IPS-11a (cell line): Measurements from ENCODE around the gene LYPD1.

Experiments used
- H3K4me3 ChIP-seq: one replicate; pipeline ENCODE4 v1.5.1; 2013; ENCODE audit warnings: low read depth, low read length, control low read depth

The LYPD1 gene

DNA sequence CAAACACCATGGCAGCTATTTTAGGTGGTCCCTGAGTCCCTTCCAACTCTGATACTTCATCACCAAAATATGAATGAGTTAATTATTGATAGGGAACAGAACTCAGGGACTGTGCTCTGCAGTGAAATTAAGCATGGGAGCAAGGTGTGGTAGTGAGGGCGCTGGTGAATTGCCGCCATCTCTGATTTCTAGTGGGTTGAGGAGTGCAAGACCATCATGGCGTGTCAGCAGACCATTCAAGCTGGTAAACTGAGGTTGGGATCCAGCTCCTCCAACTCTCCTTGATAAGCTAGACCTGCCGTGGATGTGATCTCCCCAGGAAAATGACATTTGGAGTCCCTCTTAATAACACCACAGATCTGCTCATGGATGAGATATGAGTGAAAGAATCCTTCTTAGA, 70.4 kb downstream of the LYPD1 start:
- no peak overlapping the region for H3K4me3 ChIP-seq

DNA sequence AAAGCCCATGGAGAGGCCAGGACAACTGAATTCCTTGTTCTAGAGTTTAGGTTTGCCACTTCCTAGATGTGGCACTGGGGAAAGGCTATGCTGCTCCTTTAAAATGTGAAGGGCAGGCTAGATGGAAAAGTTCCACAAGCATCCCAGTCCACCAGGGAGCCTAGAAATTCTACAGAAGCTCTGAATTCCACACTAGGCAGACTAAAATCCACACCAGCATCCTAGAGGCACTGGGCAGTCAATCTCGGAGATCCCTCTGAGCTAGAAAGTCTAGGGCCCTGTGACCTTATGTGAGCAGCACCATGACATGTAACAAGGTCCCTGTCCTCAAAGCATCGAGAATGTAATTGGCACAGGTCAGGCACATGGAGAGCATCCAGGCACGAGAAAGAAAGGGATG, 71.5 kb downstream of the LYPD1 start:
- H3K4me3 ChIP-seq, result no peak overlapping the region

DNA sequence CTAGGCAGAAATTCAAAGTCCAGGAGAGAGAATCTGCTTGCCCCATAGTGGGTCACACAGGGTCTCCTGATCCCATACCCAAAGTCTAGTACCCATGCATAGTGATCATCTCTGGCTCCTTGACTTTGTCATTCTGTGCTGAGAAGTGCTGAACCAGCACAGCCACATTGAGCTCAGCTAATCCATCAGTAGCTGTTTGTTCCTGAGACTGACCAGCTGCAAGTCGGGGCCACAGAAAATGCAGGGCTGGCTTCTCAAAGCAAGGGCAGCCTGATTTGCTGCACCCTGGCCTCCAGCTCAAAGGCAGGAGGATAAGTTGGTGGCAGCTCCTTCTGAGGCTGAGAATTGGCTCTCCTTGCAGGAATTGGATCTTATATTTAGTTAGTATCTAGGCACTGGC, 72.2 kb downstream of the LYPD1 start:
- no peak overlapping the region for H3K4me3 ChIP-seq

DNA sequence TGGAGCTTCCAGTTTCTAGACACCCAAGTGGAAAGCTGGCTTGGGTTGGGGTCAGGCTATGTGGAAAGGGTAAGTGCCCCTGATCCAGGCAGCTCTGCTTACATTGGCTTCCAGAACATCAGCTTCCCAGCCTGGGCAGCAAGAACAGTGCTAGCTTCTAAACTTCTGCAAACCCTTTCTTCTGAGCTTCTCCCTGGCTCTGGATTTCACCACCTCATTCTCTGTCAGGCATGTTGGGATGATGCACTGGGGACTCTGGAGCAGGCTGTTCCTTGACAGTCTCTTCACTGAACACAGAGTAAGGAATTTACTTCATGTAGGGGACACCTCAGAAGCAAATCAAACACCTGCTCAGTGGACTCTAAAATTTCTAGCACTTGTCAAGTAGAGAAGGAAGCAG, 72.8 kb downstream of the LYPD1 start:
- no peak overlapping the region for H3K4me3 ChIP-seq

DNA sequence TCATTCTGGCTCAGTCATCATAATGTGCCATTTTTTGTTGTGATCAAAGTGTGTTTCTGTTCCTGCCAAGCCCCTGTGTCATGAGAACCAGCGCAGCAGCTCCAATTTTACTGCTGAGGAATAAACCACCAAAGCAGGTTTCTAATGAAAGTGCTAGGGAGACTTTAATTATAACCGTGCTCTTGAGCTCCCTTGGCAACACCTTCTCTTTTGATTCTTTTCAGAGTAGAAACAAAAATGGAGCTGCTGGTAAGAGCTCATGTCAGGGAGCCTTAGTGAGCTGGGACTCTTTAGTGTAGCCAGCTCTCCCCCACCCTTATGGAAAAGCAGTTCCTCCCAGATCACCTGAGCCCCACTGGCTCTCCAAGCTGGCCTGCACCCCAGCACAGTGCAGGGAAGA, 74.3 kb downstream of the LYPD1 start:
- H3K4me3 ChIP-seq, result no peak overlapping the region

DNA sequence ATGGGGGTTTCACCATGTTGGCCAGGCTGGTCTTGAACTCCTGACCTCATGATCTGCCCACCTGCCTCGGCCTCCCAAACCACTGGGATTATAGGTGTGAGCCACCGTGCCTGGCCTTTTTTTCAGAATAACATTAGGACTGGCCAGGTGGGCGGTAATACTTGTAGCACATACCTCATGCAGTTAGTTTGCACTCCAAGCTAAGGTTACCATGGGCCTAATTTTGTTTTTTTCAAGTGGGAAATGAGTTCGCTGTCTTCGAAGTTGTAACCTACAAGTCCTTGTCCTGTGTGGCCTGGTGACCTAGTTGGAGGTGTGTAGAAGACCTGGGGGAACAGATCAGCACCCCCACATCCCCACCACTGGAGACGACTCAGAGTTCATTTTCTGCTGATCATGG, 74.8 kb downstream of the LYPD1 start:
- no peak overlapping the region for H3K4me3 ChIP-seq
